ENCODE measurements around the gene DNAJB2. TPM values are rescaled to one million over a fixed set of nuclear protein-coding genes. Genes with fewer than 3 reads are reported as not detected.
A peak's percentile ranks its signal among the peaks of the same experiment; 100 is the strongest.

Gene DNAJB2
- total RNA-seq, 4 donors from 2014 or later = 22.7 to 95.0 (median 54.3) TPM

DNA sequence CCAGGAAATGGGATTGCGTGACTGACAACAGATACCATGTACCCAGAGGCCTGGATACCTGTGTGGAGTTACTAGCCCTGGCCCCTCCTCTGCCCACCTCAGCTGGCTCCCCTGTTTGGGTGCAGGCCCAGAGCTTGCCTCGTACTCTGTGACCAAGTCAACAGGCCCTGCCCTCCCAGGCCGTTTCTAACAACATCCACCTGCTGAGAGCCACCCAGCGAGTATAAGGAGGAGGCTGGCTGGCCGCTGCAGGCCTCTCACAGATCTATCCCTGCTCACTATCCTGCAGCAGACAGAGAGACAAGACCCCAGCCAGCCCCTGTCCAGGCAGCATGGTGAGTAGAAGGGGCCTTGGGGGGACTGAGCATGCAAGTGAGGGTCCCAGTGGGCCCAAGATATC lies 12.9 kb upstream of the DNAJB2 start:
- Histone ChIP-seq H3K4me3 (no peak overlapping the region), H3K27me3 (peaks cover 5% of the 10 kb centered on the region), H3K27ac (no peak overlapping the region), H3K9me3 (no peaks in the 10 kb centered on the region), H3K4me1 (peaks cover 0 to 5% (median 0%) of the 10 kb centered on the region in 4 donors), H3K36me3 (no peaks in the 10 kb centered on the region)
- intact Hi-C loops (cut with DNase I; ENCODE audit: low total_unique reads) = no loop called here
- no peak for DNase-seq
- in situ Hi-C loops (cut with MboI; ENCODE audit: low pct_ligation_motif_present in 1 of 4, low pct_unique_long_range_greater_than_20kb in 1 of 4, low sequenced_read_pairs in 3 of 4) = no loop called here
- TF ChIP-seq POLR2AphosphoS5 (IDR thresholded peaks at IDR 0.05) (no peak), EP300 (IDR thresholded peaks at IDR 0.05; ENCODE audit: low read depth) (no peak), POLR2A (IDR thresholded peaks at IDR 0.05) (no peak)
- TF ChIP-seq, protein P1, sequence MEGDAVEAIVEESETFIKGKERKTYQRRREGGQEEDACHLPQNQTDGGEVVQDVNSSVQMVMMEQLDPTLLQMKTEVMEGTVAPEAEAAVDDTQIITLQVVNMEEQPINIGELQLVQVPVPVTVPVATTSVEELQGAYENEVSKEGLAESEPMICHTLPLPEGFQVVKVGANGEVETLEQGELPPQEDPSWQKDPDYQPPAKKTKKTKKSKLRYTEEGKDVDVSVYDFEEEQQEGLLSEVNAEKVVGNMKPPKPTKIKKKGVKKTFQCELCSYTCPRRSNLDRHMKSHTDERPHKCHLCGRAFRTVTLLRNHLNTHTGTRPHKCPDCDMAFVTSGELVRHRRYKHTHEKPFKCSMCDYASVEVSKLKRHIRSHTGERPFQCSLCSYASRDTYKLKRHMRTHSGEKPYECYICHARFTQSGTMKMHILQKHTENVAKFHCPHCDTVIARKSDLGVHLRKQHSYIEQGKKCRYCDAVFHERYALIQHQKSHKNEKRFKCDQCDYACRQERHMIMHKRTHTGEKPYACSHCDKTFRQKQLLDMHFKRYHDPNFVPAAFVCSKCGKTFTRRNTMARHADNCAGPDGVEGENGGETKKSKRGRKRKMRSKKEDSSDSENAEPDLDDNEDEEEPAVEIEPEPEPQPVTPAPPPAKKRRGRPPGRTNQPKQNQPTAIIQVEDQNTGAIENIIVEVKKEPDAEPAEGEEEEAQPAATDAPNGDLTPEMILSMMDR (IDR thresholded peaks at IDR 0.05) = no peak
- WGBS, 2 donors (ENCODE audit: low coverage in 1 of 2) = 76% methylated on average over 5 of the region's 5 CpGs; no CpG with 5 or more reads in 1 of the 2 donors

DNA sequence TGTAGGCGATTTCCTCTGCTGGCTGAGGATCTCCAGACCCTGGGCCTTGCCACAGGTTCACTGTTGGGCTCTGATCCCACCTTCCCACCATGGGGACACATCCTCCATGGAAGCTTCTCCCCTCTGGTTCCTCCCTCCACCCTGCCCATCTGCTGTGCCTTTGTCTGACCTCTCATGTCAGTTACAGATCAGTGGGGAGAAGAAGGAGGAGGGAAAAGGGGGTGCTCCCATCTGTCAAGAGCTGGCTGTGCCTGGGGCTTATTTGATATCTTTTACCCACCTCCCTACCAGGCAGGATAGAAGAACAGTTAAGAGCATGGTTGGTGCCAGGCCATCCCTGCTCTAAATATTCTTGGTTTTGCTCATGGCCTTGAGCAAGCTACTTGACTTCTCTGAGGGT lies 12.3 kb upstream of the DNAJB2 start:
- Histone ChIP-seq H3K27me3 (no peaks in the 10 kb centered on the region), H3K4me3 (no peak overlapping the region), H3K36me3 (no peaks in the 10 kb centered on the region), H3K4me1 (peaks cover 0 to 5% (median 0%) of the 10 kb centered on the region in 4 donors), H3K9me3 (no peaks in the 10 kb centered on the region), H3K27ac (no peak overlapping the region)
- no peak for DNase-seq
- intact Hi-C loops (cut with DNase I; ENCODE audit: low total_unique reads) (no loop called here), in situ Hi-C loops (cut with MboI; ENCODE audit: low pct_ligation_motif_present in 1 of 4, low pct_unique_long_range_greater_than_20kb in 1 of 4, low sequenced_read_pairs in 3 of 4) (no loop called here)
- no peak for TF ChIP-seq POLR2A (IDR thresholded peaks at IDR 0.05)
- TF ChIP-seq EP300 (IDR thresholded peaks at IDR 0.05; ENCODE audit: low read depth) = no peak
- TF ChIP-seq POLR2AphosphoS5 (IDR thresholded peaks at IDR 0.05) = no peak
- TF ChIP-seq, protein P1 (IDR thresholded peaks at IDR 0.05) = no peak
- WGBS, 2 donors (ENCODE audit: low coverage in 1 of 2) = 93% methylated on average over 1 of the region's 1 CpG; no CpG with 5 or more reads in 1 of the 2 donors

DNA sequence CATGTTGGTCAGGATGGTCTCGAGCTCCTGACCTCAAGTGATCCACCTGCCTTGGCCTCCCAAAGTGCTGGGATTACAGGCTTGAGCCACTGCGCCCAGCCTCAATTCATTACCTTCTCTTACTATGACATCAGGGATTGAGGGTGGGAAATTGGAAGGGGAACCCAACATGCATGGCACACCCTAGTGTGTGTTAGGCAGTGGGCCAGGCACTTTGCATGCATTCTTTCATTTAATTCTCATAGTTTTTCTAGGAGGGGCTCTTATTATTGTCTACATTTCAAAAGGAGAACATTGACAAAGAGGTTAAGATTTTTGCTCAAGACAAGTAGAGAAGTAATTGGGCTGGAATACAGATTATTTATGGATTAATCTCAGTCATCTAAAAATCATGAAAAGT lies 10.9 kb upstream of the DNAJB2 start:
- in situ Hi-C loops (cut with MboI; ENCODE audit: low pct_ligation_motif_present in 1 of 4, low pct_unique_long_range_greater_than_20kb in 1 of 4, low sequenced_read_pairs in 3 of 4) (no loop called here), intact Hi-C loops (cut with DNase I; ENCODE audit: low total_unique reads) (no loop called here)
- Histone ChIP-seq H3K36me3 (no peaks in the 10 kb centered on the region), H3K4me1 (peaks cover 0 to 5% (median 0%) of the 10 kb centered on the region in 4 donors), H3K27me3 (no peaks in the 10 kb centered on the region), H3K4me3 (no peak overlapping the region), H3K9me3 (no peaks in the 10 kb centered on the region), H3K27ac (no peak overlapping the region)
- TF ChIP-seq POLR2A (IDR thresholded peaks at IDR 0.05) = no peak
- no peak for TF ChIP-seq EP300 (IDR thresholded peaks at IDR 0.05; ENCODE audit: low read depth)
- TF ChIP-seq, protein P1 (IDR thresholded peaks at IDR 0.05) = no peak
- no peak for TF ChIP-seq POLR2AphosphoS5 (IDR thresholded peaks at IDR 0.05)
- 83% methylated on average over 2 of the region's 2 CpGs; no CpG with 5 or more reads in 1 of the 2 donors for WGBS, 2 donors (ENCODE audit: low coverage in 1 of 2)
- DNase-seq = no peak

DNA sequence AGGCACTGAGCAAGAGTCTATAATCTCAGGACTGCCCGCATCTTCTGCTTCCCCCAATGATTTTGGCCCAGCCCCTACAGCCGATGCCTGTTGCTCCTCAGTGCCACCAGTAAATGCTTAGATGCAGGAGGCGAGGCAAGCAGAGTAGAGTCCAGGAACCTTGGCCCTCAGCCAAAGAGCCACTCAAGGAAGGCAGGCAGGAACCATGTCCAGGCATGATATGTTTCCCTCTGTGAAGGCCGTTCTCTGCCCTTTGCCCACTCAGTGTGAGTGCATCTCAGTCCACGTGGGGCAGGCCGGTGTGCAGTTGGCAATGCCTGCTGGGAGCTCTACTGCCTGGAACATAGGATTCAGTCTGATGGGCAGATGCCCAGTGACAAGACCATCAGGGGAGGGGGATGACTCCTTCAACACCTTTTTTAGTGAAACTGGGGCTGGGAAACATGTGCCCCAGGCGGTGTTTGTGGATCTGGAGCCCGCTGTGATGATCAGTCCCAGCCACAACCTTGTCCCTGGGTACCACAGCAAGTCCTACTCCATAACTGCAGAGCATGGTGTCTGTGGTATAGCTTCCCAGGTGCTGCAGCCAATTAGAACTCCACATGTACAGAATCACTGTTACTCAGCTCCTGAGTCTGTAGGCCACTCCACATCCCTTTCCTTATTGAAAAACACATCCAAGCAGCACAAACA lies 9.7 kb upstream of the DNAJB2 start:
- H3K36me3 ChIP-seq = no peaks in the 10 kb centered on the region

More for the DNA sequence above, 9.7 kb upstream of the DNAJB2 start:
- no peaks in the 10 kb centered on the region for H3K9me3 ChIP-seq
- H3K27me3 ChIP-seq = no peaks in the 10 kb centered on the region
- 65% methylated on average over 8 of the region's 8 CpGs; no CpG with 5 or more reads in 1 of the 2 donors for WGBS, 2 donors (ENCODE audit: low coverage in 1 of 2)
- TF ChIP-seq EP300 (IDR thresholded peaks at IDR 0.05; ENCODE audit: low read depth) (no peak), POLR2AphosphoS5 (IDR thresholded peaks at IDR 0.05) (no peak)
- no peak overlapping the region for H3K4me3 ChIP-seq
- intact Hi-C loops (cut with DNase I; ENCODE audit: low total_unique reads) = no loop called here
- in situ Hi-C loops (cut with MboI; ENCODE audit: low pct_ligation_motif_present in 1 of 4, low pct_unique_long_range_greater_than_20kb in 1 of 4, low sequenced_read_pairs in 3 of 4) = no loop called here
- DNase-seq = peak; percentile 76
- no peak overlapping the region for H3K27ac ChIP-seq
- peaks cover 0 to 6% (median 3%) of the 10 kb centered on the region in 4 donors for H3K4me1 ChIP-seq
